ENCODE measurements around the gene RTL10. TPM values are rescaled to one million over a fixed set of nuclear protein-coding genes. Genes with fewer than 3 reads are reported as not detected.

The RTL10 gene
- total and polyA plus RNA-seq, 2 donors (not counting 1 experiment from before 2014, with no cell fraction given): 6.4 to 15.2 TPM

GRCh38 chr22:19891317-19892256, 36.9 kb upstream of the RTL10 start:
- peak overlapping the region; percentile 28 to 35 for H3K27ac ChIP-seq (ENCODE audit: low read length in 2 of 2)
- intact Hi-C loops (cut with micrococcal nuclease): loop anchor here (1.0 to 10.0 kb wide), 3 partner anchors 36 to 57 kb away; partner anchors contain the start of genes COMT and TXNRD2
- TF ChIP-seq EZH2 (IDR thresholded peaks at IDR 0.05; ENCODE audit: borderline replicate concordance, insufficient read depth, low read depth, low read length, poor library complexity, severe bottlenecking): no peak
- no peak for TF ChIP-seq CTCF (IDR thresholded peaks at IDR 0.05)

More at GRCh38 chr22:19891317-19892256, 36.9 kb upstream of the RTL10 start:
- no peaks in the 10 kb centered on the region for H3K27me3 ChIP-seq (replicated peaks in 1 of 4; ENCODE audit: control extremely low read depth in 1 of 4, control insufficient read depth in 3 of 4, insufficient read depth in 4 of 4, low read length in 3 of 4)
- peak; percentile 74 for ATAC-seq (ENCODE audit: low read depth)
- peaks cover 28% of the 10 kb centered on the region for H3K4me1 Mint-ChIP-seq
- no peaks in the 10 kb centered on the region for H3K36me3 ChIP-seq (replicated peaks in 1 of 2; ENCODE audit: control extremely low read depth in 1 of 2, control insufficient read depth in 1 of 2, extremely low read depth in 1 of 2, insufficient read depth in 2 of 2, low read length in 1 of 2)
- H3K4me2 ChIP-seq (replicated peaks; ENCODE audit: low read depth, low read length, poor library complexity, severe bottlenecking): peak overlapping the region; percentile 78
- H3K4me3 Mint-ChIP-seq: peak overlapping the region; percentile 82
- peak overlapping the region in 4 of 5 experiments; percentile 33 to 58 (median 40) for H3K4me3 ChIP-seq (ENCODE audit: control extremely low read depth in 1 of 5, extremely low read depth in 1 of 5, insufficient read depth in 1 of 5, low read depth in 2 of 5, low read length in 4 of 5)
- no peaks in the 10 kb centered on the region for H3K27me3 Mint-ChIP-seq
- ChIA-PET CTCF (interaction anchor here (0.9 to 1.2 kb wide), 3 partner anchors 19 to 161 kb away, joined by 3 to 7 read pairs (median 4); no protein-coding TSS in a partner anchor), POLR2A (interaction anchor here (1.2 kb wide), 1 partner anchor 36 kb away, joined by 3 read pairs; no protein-coding TSS in a partner anchor)
- no peaks in the 10 kb centered on the region for H3K79me2 ChIP-seq (ENCODE audit: control insufficient read depth, insufficient read depth, low read length)
- H3K27ac Mint-ChIP-seq: peak overlapping the region; percentile 87
- no peaks in the 10 kb centered on the region for H4K20me1 ChIP-seq (ENCODE audit: control insufficient read depth, insufficient read depth, low read length, poor library complexity, severe bottlenecking)
- H3K9me3 Mint-ChIP-seq (ENCODE audit: insufficient read depth): no peaks in the 10 kb centered on the region
- peak overlapping the region; percentile 69 for H2AFZ ChIP-seq (ENCODE audit: insufficient read depth, low read depth, low read length, poor library complexity, severe bottlenecking)
- DNase-seq: peak; percentile 58
- no peaks in the 10 kb centered on the region for H3K9me3 ChIP-seq (ENCODE audit: control extremely low read depth in 1 of 3, control insufficient read depth in 2 of 3, insufficient read depth in 1 of 3, low read length in 2 of 3)
- peak overlapping the region; percentile 50 for H3K9ac ChIP-seq (ENCODE audit: low read length)
- H3K4me1 ChIP-seq (ENCODE audit: control insufficient read depth in 2 of 2, insufficient read depth in 2 of 2, low read length in 2 of 2): peaks cover 27 to 30% of the 10 kb centered on the region in 2 donors
- WGBS (ENCODE audit: insufficient coverage): 5% methylated on average over 30 of the region's 32 CpGs

Data from B cell (primary cell).